GM12891 (cell line): ENCODE data around the gene AUP1.
"Not testable (repeated sequence)": the region's sequence is repeated elsewhere in the genome, so short reads cannot be mapped to it uniquely, and the experiment has no call there.

ENCODE experiments used
- DNase-seq: peaks from one replicate; pipeline ENCODE4 v3.0.0; 2011; ENCODE audit warnings: low spot score; ENCODE audit not compliant: insufficient read length
- FAIRE-seq: peaks from 2 replicates; lab custom pipeline; 2011; peaks lifted over from hg19 to GRCh38; lab: Jason Lieb, UNC
- PAX5 ChIP-seq: IDR thresholded peaks from 2 replicates; pipeline ENCODE4 v1.6.1; 2011; ENCODE audit warnings: low read length, moderate library complexity, mild to moderate bottlenecking; ENCODE audit not compliant: insufficient read depth, severe bottlenecking
- POLR2A ChIP-seq: IDR thresholded peaks from 2 replicates; pipeline ENCODE4 v1.6.1; 2011; ENCODE audit warnings: low read depth, low read length, control low read depth
- POLR2AphosphoS5 ChIP-seq: IDR thresholded peaks from 2 replicates; pipeline ENCODE4 v1.6.1; 2011; ENCODE audit warnings: low read depth, low read length, control low read depth
- POU2F2 ChIP-seq: IDR thresholded peaks from 2 replicates; pipeline ENCODE4 v1.6.1; 2011; ENCODE audit warnings: low read depth, mild to moderate bottlenecking, control low read depth, low read length, moderate library complexity
- SPI1 ChIP-seq: IDR thresholded peaks from 2 replicates; pipeline ENCODE4 v1.6.1; 2011; ENCODE audit warnings: low read depth, low read length, control low read depth
- TAF1 ChIP-seq: IDR thresholded peaks from 2 replicates; pipeline ENCODE4 v1.6.1; 2011; ENCODE audit warnings: low read depth, low read length, control low read depth

AUP1 gene

GRCh38 chr2:74498500-74499266, 30.8 kb downstream of the AUP1 start:
- no peak for DNase-seq
- FAIRE-seq, result peak; percentile 31
- TF ChIP-seq POLR2AphosphoS5 (no peak), SPI1 (no peak), TAF1 (no peak), POU2F2 (no peak), POLR2A (no peak), PAX5 (no peak)

GRCh38 chr2:74497777-74498499, 31.6 kb downstream of the AUP1 start:
- no peak for DNase-seq
- no peak for TF ChIP-seq TAF1
- no peak for TF ChIP-seq POU2F2
- peak; percentile 38 for FAIRE-seq

- FAIRE-seq (peak; percentile 13), DNase-seq (no peak)
- no peak for TF ChIP-seq POLR2A
- TF ChIP-seq POLR2AphosphoS5, result no peak
- TF ChIP-seq TAF1, result no peak
- TF ChIP-seq PAX5, result no peak
- TF ChIP-seq POU2F2, result no peak
- TF ChIP-seq SPI1, result no peak
Measured at GRCh38 chr2:74496997-74497776, 32.3 kb downstream of the AUP1 start.

- FAIRE-seq (no peak), DNase-seq (no peak)
- TF ChIP-seq POLR2A (no peak), PAX5 (no peak), SPI1 (no peak), POLR2AphosphoS5 (no peak), TAF1 (no peak), POU2F2 (no peak)
Measured at GRCh38 chr2:74495440-74495839, 34.1 kb downstream of the AUP1 start.

- FAIRE-seq (no peak), DNase-seq (no peak)
- TF ChIP-seq POLR2AphosphoS5 (no peak), SPI1 (no peak), POLR2A (no peak), POU2F2 (no peak), PAX5 (no peak), TAF1 (no peak)
Measured at GRCh38 chr2:74493546-74493945, 36.0 kb downstream of the AUP1 start.

GRCh38 chr2:74491648-74492544, 37.6 kb downstream of the AUP1 start:
- FAIRE-seq (no peak), DNase-seq (no peak)

GRCh38 chr2:74489906-74490305, 39.6 kb downstream of the AUP1 start:
- DNase-seq (no peak), FAIRE-seq (no peak)
- TF ChIP-seq TAF1 (no peak), POLR2A (no peak), PAX5 (no peak), POLR2AphosphoS5 (no peak), SPI1 (no peak), POU2F2 (no peak)

More at GRCh38 chr2:74491648-74492544, 37.6 kb downstream of the AUP1 start:
- TF ChIP-seq POLR2AphosphoS5, result no peak
- no peak for TF ChIP-seq POLR2A
- no peak for TF ChIP-seq SPI1

GRCh38 chr2:74488643-74489481, 40.6 kb downstream of the AUP1 start:
- TF ChIP-seq POU2F2, result no peak
- TF ChIP-seq TAF1, result no peak
- no peak for DNase-seq
- no peak for FAIRE-seq

GRCh38 chr2:74486141-74486540, 43.4 kb downstream of the AUP1 start:
- no peak for DNase-seq
- no peak for FAIRE-seq
- TF ChIP-seq TAF1, result no peak
- no peak for TF ChIP-seq POU2F2
- TF ChIP-seq SPI1, result no peak
- no peak for TF ChIP-seq PAX5
- no peak for TF ChIP-seq POLR2AphosphoS5
- no peak for TF ChIP-seq POLR2A

GRCh38 chr2:74483675-74484164, 45.8 kb downstream of the AUP1 start:
- not testable (repeated sequence) for DNase-seq, FAIRE-seq
